B cell (primary cell): Measurements from ENCODE around the gene C16orf46. TPM values are rescaled to one million over a fixed set of nuclear protein-coding genes. Genes with fewer than 3 reads are reported as not detected.

Experiments
- ATAC-seq: fragments of 200-7000 bp; cut with Tn5 transposase; one replicate; pipeline ENCODE4 v1.10.0; 2021; ENCODE audit warnings: low read depth, mild to moderate bottlenecking, moderate number of reproducible peaks, moderate library complexity
- CTCF ChIA-PET: fragments of 350-600 bp; sonication (Branson Sonifier 250); formaldehyde crosslinking; loops from one replicate; lab custom pipeline; 2021; ENCODE audit warnings: antibody characterized with exemption, inconsistent platforms; lab: Charles Lee
- POLR2A ChIA-PET: fragments of 350-600 bp; sonication (Branson Sonifier 250); formaldehyde crosslinking; loops from one replicate; lab custom pipeline; 2021; ENCODE audit warnings: antibody characterized with exemption; lab: Charles Lee
- DNase-seq: peaks from one replicate; pipeline ENCODE4 v3.0.0; 2013
- H2AFZ ChIP-seq: 2 replicates; pipeline ENCODE4 v1.6.1; 2012; ENCODE audit warnings: mild to moderate bottlenecking, low read depth, low read length; ENCODE audit not compliant: insufficient read depth, poor library complexity, severe bottlenecking
- H3K27ac ChIP-seq, 2 donors: 1 replicate in 1 of 2; 2 replicates in 1 of 2; pipeline ENCODE4 v1.5.1; 2012 to 2013; ENCODE audit warnings: low read length in 2 of 2, mild to moderate bottlenecking in 2 of 2, moderate library complexity in 1 of 2
- H3K27me3 ChIP-seq, 4 experiments: fragments of 200-600 bp in 1 of 4; sonication (generic) in 1 of 4; replicated peaks in 1 of 4; 1 replicate in 2 of 4; 2 replicates in 2 of 4; pipeline versions ENCODE4 v1.6.1 to v1.7.0; 2013 to 2016; ENCODE audit warnings: low read length in 3 of 4, mild to moderate bottlenecking in 2 of 4, mixed read lengths in 1 of 4, moderate library complexity in 1 of 4; ENCODE audit not compliant: insufficient read depth in 4 of 4, control insufficient read depth in 3 of 4; ENCODE audit errors: control extremely low read depth in 1 of 4
- H3K36me3 ChIP-seq, 2 experiments: replicated peaks in 1 of 2; 1 replicate in 1 of 2; 2 replicates in 1 of 2; pipeline versions ENCODE4 v1.6.1 to v1.7.1; 2013; ENCODE audit warnings: low read length in 1 of 2; ENCODE audit not compliant: insufficient read depth in 2 of 2, control insufficient read depth in 1 of 2; ENCODE audit errors: control extremely low read depth in 1 of 2, extremely low read depth in 1 of 2
- H3K4me1 ChIP-seq, 2 donors: fragments of 200-600 bp in 1 of 2; sonication (generic) in 1 of 2; 1 replicate in 1 of 2; 2 replicates in 1 of 2; pipeline versions ENCODE4 v1.5.1 to v1.6.1; 2013 to 2017; ENCODE audit warnings: low read length in 2 of 2; ENCODE audit not compliant: control insufficient read depth in 2 of 2, insufficient read depth in 2 of 2
- H3K4me2 ChIP-seq: replicated peaks from 2 replicates; pipeline ENCODE3; 2012; ENCODE audit warnings: mild to moderate bottlenecking, low read depth, low read length; ENCODE audit not compliant: poor library complexity, severe bottlenecking
- H3K4me3 ChIP-seq, 5 experiments: fragments of 200-600 bp in 1 of 5; sonication (generic) in 1 of 5; 1 replicate in 3 of 5; 2 replicates in 2 of 5; pipeline versions ENCODE4 v1.5.1 to v1.7.0; 2011 to 2016; ENCODE audit warnings: low read length in 4 of 5, mild to moderate bottlenecking in 4 of 5, low read depth in 2 of 5, control low read depth in 1 of 5, moderate library complexity in 1 of 5; ENCODE audit not compliant: insufficient read depth in 1 of 5; ENCODE audit errors: control extremely low read depth in 1 of 5, extremely low read depth in 1 of 5
- H3K79me2 ChIP-seq: fragments of 200-600 bp; sonication (generic); one replicate; pipeline ENCODE4 v1.6.0; 2016; ENCODE audit warnings: low read length; ENCODE audit not compliant: control insufficient read depth, insufficient read depth
- H3K9ac ChIP-seq: fragments of 200-600 bp; sonication (generic); 2 replicates; pipeline ENCODE4 v1.6.1; 2017; ENCODE audit warnings: mild to moderate bottlenecking, low read length, moderate library complexity
- H3K9me3 ChIP-seq, 3 donors: one replicate each; pipeline versions ENCODE4 v1.6.1 to v1.7.1; 2013; ENCODE audit warnings: low read length in 2 of 3; ENCODE audit not compliant: control insufficient read depth in 2 of 3, insufficient read depth in 1 of 3; ENCODE audit errors: control extremely low read depth in 1 of 3
- H4K20me1 ChIP-seq: 2 replicates; pipeline ENCODE4 v1.6.0; 2012; ENCODE audit warnings: mild to moderate bottlenecking, low read length; ENCODE audit not compliant: insufficient read depth, control insufficient read depth, poor library complexity, severe bottlenecking
- H3K27ac Mint-ChIP-seq: one replicate; pipeline ENCODE4 v1.8.0; 2021; ENCODE audit warnings: mixed read lengths
- H3K27me3 Mint-ChIP-seq: one replicate; pipeline ENCODE4 v1.8.0; 2021; ENCODE audit warnings: mixed read lengths
- H3K4me1 Mint-ChIP-seq: one replicate; pipeline ENCODE4 v1.8.0; 2021; ENCODE audit warnings: mixed read lengths
- H3K4me3 Mint-ChIP-seq: one replicate; pipeline ENCODE4 v1.8.0; 2021; ENCODE audit warnings: mixed read lengths
- H3K9me3 Mint-ChIP-seq: one replicate; pipeline ENCODE4 v1.8.0; 2022; ENCODE audit warnings: mixed read lengths; ENCODE audit not compliant: insufficient read depth
- CTCF ChIP-seq: fragments of 200-600 bp; IDR thresholded peaks from one replicate; pipeline ENCODE4 v1.8.0; 2022; ENCODE audit warnings: antibody characterized with exemption, mild to moderate bottlenecking
- EZH2 ChIP-seq: IDR thresholded peaks from 2 replicates; pipeline ENCODE4 v1.6.1; 2012; ENCODE audit warnings: borderline replicate concordance, low read depth, mild to moderate bottlenecking, moderate library complexity, low read length; ENCODE audit not compliant: insufficient read depth, poor library complexity, severe bottlenecking
- WGBS: methylation state at CpG from one replicate; pipeline ENCODE4 v1.1.5; 2013; ENCODE audit warnings: missing lambda C conversion rate; ENCODE audit not compliant: insufficient coverage; 5-methylcytosine and 5-hydroxymethylcytosine counted together
- intact Hi-C: fragments of 100-400 bp; cut with micrococcal nuclease; formaldehyde crosslinking; loops from one replicate; pipeline ENCODE4 v1.10.0; 2022
- polyA plus RNA-seq: library from polyadenylated mRNA; depleted of rRNA; stranded (reverse); fragments of >200 nt; gene quantifications from 2 replicates; pipeline ENCODE4 v1.2.3, GENCODE V29; 2012
- total RNA-seq, 2 donors: library from RNA; stranded (reverse); fragments of 120-200 nt in 1 of 2; gene quantifications; 1 replicate in 1 of 2; 2 replicates in 1 of 2; pipeline versions ENCODE4 v1.2.3 to v1.2.4, GENCODE V29; 2013 to 2022

C16orf46 gene
- total and polyA plus RNA-seq, 2 donors (not counting 1 experiment from before 2014, with no cell fraction given), result 0.28 TPM; not detected in 1

DNA sequence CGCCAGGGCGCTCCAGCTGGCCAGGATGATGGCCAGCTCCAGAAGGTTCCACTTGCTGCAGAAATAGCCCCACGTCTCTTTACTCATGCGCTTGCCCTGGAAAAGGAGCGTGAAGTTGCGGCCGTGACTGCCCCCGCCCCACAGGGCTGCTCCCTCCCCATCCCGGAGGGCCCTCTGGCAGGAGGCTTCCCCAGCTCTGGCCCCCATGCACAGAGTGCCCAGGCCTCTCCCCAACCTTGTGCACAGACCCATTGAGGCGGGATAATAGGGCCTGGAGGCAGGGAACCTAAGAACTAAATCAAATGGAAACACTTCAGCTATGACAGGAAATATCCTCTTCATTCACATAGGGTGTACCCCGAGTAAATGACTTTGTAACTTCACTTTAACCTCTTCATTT, 40.4 kb upstream of the C16orf46 start:
- Mint-ChIP-seq H3K27me3 (peaks cover 8% of the 10 kb centered on the region), H3K4me3 (no peak overlapping the region), H3K27ac (no peak overlapping the region), H3K4me1 (no peaks in the 10 kb centered on the region), H3K9me3 (no peaks in the 10 kb centered on the region)
- CTCF ChIA-PET, result interaction anchor here (0.8 kb wide), 1 partner anchor 27 kb away, joined by 3 read pairs; no protein-coding TSS in a partner anchor
- Histone ChIP-seq H3K27me3 (peaks cover 0 to 3% (median 0%) of the 10 kb centered on the region in 4 experiments), H3K4me2 (no peak overlapping the region), H4K20me1 (no peaks in the 10 kb centered on the region), H3K9ac (no peak overlapping the region), H3K9me3 (no peaks in the 10 kb centered on the region), H3K79me2 (no peaks in the 10 kb centered on the region), H3K4me1 (no peaks in the 10 kb centered on the region), H3K36me3 (no peaks in the 10 kb centered on the region), H3K4me3 (no peak overlapping the region), H3K27ac (no peak overlapping the region), H2AFZ (no peak overlapping the region)
- ATAC-seq, result no peak
- intact Hi-C loops, result no loop called here
- no peak for TF ChIP-seq EZH2
- no peak for TF ChIP-seq CTCF
- POLR2A ChIA-PET, result no interaction called here
- 68% methylated on average over 8 of the region's 11 CpGs for WGBS
- DNase-seq, result no peak

DNA sequence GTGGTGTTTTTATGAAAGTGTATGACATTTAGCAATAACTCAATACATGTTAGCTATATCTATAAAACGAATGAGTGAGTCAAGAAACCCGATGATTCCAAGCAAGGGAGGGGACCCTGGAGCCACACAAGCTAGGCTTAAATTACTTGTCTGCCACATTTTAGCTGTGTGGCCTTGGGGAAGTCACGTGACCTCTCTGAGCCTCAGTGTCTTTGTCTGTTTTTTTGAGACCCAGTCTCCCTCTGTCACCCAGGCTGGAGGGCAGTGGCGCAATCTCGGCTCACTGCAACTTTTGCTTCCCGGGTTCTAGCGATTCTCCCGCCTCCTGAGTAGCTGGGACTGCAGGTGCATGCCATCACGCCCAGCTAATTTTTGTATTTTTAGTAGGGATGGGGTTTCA, 39.2 kb upstream of the C16orf46 start:
- no peak for TF ChIP-seq CTCF
- no peak for TF ChIP-seq EZH2
- Histone ChIP-seq H3K27ac (no peak overlapping the region), H3K9me3 (no peaks in the 10 kb centered on the region), H2AFZ (no peak overlapping the region), H3K4me3 (no peak overlapping the region), H4K20me1 (no peaks in the 10 kb centered on the region), H3K4me1 (no peaks in the 10 kb centered on the region), H3K36me3 (no peaks in the 10 kb centered on the region), H3K4me2 (no peak overlapping the region), H3K9ac (no peak overlapping the region), H3K27me3 (peaks cover 0 to 3% (median 0%) of the 10 kb centered on the region in 4 experiments), H3K79me2 (no peaks in the 10 kb centered on the region)
- ChIA-PET CTCF (no interaction called here), POLR2A (no interaction called here)
- Mint-ChIP-seq H3K27me3 (peaks cover 12% of the 10 kb centered on the region), H3K27ac (no peak overlapping the region), H3K4me3 (no peak overlapping the region), H3K4me1 (no peaks in the 10 kb centered on the region), H3K9me3 (no peaks in the 10 kb centered on the region)
- no peak for ATAC-seq
- DNase-seq, result no peak
- 89% methylated on average over 3 of the region's 9 CpGs for WGBS
- intact Hi-C loops, result no loop called here
